HG03159 (cell line): Measurements from ENCODE around the gene KIRREL3.

Experiments
- ATAC-seq: cut with Tn5 transposase; IDR thresholded peaks from one replicate; pipeline ENCODE4 v1.9.1; 2021; ENCODE audit warnings: mild to moderate bottlenecking, moderate library complexity; ENCODE audit not compliant: unreplicated experiment

The KIRREL3 gene

DNA sequence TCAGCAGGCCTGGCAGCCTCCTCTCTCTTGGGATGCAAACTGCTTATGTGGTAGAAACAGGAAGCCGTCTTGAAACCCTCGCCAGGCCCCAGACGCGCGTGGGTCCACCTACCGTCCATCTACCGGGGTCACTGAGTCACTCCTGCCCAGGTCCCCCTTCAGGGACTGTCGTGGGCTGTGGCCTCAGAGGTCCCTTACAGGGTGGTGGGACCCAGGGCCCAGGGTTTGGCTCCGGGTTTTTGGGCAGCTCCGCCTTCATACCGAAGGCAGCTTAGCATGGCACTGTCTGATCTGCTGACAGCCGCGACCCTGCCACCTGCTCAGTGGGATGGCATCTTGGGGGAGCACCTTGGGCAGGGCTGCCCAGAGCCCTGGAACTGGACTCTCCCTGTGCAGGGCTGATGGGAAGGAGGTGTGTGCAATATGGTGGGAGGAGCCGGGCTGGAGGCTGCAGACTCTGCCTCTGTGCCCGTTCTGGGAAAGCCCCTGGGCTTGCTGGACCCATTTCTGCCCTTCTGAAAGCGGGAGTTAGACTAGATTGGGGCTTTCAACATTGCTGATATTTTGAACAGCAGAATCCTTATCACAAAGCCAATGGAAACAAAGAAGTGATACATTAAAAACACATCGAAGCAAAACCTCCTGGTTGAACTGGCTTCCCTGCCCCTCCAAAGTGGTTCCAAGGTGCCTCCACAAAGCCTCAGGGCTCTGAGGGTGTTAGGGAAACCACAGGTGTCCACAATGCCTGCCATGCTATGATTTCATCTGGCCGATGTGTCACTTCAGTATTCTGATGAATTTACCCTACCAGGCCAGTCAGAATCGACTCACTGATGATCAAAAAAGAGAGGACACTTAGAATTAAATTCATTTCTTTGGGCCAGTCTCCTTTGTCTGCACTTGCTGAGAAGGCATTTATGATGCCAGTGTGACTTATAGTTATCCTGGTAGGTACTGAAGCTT, 316.5 kb downstream of the KIRREL3 start:
- no peak for ATAC-seq

DNA sequence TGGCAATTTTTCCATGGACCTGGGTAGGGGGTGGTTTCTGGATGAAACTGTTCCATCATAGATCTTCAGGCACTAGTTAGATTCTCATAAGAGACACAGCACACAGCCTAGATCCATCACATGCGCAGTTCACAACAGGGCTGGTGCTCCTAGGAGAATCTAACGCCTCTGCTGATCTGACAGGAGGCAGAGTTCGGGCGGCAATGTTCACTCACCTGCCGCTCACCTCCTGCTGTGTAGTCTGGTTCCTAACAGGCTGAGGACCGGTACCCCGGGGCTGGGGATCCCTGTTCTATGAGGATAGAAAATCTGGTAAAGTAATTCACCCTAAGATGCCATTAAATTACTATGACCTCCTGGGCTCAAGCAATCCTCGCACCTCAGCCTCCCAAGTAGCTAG, 318.0 kb downstream of the KIRREL3 start:
- no peak for ATAC-seq

DNA sequence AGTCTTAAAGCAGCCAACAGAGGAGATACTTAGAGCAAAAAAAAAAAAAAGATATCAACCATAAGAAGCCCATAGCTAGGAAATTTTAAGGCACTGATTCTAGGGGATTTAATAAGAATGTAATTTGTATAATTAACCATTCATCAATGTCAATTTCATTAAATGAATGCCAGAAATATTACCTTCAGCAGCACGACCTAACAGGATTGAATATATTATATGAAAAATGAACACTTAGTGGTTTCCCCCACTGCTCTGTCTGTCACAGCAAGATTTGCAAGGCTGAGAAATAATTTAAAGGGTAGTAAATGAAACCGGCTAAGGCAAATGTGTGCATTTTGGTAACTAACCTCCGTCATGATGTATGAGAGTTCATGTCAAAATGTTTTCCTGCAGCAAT, 319.9 kb downstream of the KIRREL3 start:
- ATAC-seq: no peak

DNA sequence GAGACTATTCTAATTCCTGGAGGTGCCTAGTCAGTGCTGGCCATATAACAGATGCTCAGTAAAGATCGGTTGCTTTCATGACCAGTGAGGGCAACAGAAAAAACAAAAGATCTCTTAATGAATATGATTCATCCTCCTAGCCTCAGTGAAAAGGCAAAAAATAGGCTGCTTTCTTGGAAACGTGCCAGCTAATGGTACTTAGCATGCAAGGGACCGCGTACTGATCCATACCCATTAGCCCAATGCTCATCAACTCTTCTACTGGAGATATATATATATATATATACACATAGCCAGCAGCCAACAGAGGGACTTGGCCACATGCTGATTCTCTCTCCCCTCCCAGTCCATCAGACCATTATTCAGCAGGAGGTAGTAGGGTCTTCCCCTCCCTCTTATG, 320.4 kb downstream of the KIRREL3 start:
- no peak for ATAC-seq

DNA sequence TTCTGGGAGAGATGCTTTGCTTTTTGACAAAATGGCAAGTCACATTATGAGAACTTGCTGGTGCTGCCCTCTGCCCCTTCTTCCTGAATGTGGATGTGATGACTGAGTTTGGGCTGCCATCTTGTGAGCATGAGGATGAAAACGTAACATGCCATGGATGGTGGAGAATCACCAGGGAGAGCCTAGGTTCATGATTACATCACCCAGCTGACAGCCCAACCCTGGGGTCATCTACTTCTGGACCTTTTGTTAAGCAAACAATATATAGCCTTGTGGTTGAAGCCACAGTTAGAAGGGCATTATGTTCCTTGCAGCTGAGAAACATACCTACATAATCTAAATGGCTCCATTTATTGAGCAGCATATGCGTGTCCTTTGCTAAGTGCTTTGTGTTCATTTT, 321.5 kb downstream of the KIRREL3 start:
- no peak for ATAC-seq

DNA sequence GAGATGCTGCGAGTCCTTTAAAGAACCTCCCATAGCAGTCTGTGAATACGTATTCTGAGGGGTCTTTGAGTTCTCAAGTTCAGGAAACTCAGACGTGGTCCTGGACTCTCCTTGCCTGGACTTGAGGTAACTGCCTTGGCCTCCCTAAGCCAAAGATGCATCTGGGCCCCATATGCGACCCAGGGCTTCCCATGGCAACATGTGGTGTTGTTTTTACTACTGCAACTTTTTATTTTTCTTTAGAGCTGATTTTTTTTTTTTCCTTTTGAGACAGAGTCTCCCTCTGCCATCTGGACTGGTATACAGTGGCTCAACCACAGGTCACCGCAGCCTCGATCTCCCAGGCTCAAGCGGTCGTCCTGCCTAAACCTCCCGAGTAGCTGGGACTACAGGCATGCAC, 324.0 kb downstream of the KIRREL3 start:
- ATAC-seq: no peak

DNA sequence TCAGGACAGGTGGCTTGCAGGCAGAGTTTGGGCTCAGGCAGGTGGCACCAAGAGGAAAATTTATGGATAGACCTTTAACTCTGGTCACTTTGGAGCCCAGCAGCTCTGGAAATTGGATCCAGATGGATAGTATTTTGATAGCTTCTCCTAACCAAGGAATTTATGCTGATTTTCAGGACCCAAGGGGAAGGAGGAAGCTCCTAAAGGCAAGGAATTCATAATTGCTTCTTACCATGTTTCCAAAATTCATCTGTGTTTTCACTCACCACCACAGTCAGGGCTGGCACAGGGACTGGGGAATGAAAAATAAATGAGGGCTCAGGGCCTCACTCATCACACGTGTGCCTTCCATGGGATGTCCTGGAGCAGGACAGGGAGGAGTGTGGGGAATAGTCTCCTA, 327.3 kb downstream of the KIRREL3 start:
- ATAC-seq: no peak

DNA sequence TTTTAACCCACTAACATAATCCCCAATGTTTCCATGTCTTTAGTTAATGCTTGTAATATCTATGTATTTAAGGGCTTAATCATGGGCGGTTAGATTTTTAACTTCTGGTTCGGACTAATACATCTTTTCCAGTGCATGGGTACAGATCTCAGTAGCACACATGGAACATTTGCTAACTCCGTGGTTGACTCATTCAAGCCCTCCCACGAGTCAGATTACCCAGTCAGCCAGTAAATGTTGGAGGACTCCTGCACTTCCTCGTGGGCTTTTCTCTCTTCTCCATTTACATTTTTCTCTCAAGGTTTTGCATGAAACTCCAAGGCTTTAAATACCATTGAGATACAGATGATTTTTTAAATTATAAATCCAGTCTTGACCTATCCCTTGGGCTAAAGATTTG, 331.2 kb downstream of the KIRREL3 start:
- ATAC-seq: no peak

DNA sequence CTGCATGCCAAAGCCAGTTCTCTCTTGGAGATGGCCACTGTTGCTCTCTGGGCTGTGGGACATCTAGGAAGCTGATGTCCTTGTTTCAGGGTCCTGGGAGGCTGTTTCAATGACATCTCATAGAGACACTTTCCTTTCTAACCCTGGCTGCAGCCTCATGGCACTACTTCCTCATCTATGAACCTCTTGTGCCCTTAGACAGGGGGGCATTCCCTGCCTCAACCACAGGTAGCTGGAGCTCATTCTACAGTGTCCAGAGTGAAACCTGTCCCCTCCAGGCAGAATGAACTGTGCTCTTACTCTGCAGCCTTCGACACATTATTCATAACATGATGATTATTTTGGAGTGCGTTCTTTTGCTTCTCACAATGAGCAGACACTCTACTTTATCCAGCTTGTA, 335.9 kb downstream of the KIRREL3 start:
- ATAC-seq: no peak

DNA sequence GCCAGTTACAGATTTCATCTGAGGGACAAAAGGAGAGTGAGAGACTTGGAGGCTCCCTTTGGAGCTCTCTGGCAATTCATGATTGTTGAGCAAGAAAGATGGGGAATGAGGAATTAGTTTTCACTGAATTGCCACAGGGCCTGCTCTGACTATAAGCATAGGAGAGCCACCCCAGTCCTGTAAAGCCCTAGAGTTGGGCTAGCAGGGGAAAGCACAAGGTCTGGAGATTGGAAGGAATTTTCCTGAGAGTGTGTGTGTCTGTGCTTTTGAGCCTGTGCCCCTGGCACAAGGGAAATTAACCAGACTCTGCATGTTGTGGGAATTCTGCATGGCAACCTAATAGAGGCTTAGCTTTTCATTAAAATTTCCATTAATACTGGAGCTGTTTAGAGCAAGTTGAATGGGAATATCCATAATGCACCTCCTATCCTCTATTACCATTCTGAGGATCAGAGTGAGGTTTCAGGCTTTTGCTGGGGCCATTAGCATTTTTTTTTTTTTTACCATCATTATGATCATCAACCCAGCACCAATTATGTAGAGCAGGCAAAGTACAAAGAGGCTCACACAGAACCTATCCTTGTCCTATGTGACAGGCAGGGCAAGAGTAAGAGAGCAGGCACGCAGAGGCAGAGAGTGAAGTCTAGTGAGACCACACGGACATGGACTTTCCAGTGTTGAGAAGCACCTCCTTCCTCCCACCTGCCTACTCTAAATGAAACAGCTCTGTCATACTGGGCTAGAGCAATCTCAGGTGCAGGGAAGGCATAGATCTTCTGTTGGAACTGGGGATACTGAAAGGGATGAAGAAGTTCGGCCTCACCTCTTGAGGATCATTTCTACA, 336.6 kb downstream of the KIRREL3 start:
- ATAC-seq: no peak

DNA sequence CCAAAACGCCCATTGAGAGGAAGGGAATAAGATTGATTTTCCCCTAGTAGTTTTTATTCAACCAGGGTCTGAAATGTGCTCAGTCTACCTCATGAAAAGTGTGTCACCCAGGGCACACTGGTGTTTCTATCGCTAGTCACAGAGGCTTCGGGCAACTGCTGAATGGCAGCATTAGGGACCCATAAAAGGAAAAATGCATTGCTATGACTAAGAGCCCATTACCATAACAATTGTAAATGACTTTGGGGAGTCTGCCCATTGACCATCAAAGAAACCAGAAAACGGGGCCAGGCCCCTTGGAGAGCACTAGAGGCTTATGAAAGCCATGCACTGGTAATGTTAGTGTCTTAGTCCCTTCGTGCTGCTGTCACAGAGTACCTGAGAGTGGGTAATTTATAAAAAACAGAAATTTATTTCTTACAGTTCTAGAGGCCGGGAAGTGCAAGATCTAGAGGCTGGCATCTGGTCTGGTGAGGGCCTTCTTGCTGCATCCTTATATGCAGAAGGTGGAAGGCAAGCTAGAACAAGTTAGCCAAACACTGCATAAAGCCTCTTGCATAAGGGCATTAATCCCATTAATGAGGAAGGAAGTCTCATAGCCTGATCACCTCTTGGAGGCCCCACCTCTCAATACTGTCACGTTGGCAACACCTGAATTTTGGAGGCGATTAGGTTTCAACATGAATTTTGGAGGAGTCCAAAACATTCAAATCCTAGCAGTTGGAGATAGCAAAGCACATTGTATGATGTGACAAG, 338.4 kb downstream of the KIRREL3 start:
- no peak for ATAC-seq

DNA sequence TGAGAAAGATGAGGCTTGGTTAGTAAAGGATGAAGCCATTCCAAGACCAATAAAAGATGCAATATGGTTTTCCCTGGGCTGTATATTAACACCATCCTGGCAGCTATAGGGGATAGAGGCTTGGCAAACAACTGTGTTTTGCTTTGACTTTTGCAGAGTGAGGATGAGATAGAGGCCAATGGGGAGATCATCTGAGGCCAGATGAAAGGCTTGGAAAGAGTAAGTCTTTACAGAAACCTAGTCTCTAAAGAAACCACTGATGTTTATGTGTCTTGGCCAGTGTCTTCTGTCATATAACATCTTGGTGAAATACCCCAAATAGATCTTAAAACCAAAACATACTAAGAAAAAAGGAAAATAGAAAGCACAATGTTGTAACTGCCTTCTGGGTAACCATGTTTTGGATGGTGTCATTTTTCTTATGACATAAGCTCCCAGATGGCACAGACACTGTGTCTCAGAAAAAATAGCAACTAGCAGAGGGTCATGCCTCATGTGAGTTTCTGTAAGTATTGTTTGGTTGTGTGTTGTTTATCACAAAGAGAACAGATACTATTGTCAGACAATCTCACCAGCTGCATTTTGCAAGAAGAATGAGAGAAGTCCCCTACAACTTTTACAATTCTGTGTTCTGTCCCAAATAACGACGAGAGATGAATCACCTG, 339.7 kb downstream of the KIRREL3 start:
- ATAC-seq: no peak

DNA sequence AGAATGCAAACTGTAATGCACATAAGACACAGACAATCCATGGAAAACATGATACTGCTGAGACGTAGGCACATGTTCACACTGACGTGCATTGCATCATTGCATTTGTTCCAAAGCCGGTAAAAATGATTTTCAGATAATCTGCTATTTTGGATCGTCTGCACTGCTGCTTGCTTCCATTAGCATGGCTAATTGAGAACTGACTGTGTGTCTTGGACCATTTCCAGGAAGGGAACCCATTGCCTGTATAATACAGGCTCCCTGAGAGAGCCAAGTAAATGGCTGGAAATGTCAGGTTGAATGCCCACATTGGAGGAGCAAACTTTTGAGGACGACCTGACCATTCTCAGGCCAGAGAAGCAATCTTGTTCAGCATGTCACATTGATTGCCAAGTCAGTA, 340.2 kb downstream of the KIRREL3 start:
- ATAC-seq: no peak

DNA sequence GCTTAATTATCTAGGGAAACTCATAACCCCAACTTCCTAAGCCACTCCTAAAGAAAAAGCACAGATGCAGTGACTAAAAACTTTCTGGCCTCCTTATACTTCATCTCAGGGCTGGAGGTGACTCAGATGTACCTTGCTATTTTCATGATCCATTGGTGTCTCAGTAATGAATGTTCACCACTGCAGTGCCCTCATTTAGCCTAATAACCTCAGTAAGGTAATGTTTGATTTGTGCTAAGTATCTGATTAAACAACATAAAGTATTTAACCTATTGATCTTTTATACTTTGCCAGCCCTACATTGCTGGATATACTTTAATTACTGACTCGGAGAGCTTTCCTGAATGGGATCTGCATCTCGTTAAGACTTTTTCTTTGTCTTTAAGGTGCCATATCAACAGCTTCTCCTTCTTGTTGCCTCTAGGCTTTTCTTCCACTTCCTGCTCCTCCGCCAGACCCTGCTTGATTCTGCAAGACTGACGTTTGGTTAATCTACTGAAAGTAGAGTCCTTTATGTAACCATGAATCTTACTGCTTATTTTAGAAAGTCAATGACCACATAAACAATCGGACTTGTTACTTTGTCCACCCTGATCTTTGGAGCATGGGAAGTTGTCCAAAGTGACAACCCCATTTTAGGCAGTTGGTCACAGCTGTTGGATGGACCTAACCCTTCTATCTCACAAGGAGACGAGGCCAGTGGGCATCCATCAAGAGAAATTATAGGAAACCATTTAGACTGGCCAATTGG, 342.1 kb downstream of the KIRREL3 start:
- ATAC-seq: no peak

DNA sequence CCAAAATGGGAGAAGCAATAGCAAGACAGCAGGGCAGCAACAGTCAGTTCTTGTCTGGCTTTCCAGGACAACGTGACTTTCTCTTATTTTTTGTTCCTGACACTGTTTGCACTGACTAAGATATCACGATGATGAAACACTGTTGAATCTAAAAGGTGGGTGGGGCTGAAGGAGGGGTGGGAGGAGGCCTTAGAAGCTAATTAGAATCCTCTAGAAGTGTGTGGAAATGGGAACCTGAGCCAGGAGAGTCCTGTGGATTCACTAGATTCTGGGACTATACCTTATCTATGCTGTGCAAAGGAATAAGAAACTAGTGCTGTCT, 344.8 kb downstream of the KIRREL3 start:
- ATAC-seq: no peak

DNA sequence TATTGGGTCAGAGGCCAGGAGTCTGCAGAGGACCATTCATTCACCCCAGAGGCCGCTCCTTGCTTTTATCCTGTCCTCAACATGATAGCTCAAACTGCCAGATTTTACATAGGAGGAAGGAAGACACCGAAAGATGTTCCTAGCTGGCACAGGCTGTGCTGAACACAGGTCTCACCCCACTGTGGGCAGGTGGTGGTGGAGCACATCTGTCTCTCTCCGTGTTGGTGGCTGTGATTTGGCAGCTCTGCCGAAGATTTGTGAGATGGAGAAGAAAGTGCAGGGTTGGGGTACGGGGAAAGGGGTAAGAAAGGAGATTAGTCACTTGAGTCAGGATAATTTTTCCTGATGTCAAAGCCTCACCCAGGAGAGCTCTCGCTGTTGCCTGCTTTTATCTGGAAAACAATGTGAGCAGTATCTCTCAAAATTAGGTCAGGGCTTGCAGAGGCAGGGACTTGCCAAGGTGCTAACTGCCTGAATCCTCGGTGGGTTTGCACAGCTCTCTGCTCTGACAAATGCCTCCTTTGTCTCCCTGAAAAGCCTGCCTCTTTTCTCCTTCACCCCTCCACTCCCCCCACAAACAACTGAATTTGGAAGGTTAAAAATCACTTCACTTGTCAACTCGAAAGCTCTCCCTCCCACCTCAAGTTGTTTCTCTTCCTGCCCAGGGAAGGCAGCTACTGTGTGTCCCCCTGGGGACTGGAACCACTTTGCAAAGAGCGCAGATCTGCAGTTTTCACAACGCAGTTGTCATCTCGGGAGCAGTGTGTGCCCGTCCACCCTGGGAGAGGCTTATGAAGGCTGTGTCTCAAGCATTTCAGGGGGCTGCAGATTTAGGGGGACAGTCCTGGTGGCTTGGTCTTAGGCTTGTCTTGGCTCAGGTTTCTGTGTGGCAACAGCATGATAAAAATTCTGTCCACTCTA, 345.4 kb downstream of the KIRREL3 start:
- ATAC-seq: no peak

DNA sequence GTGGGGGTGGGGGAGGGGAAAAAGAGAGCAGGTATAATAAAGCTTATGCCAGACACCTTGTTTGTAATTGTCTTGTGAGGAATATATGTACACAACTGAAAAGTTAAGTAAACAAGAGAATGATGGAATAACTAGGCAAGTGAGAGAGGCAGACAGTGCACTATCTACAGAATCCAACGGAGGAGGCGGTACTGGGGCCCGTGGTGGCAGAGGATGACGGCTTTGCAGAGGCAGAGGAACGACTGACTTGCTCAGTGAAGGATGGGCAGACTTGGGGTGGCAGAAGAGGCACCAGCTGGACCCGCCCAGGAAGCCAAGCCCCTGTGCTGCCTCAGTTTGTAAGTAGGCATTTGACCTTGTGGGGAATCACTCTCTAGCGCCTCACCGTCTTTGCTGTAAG, 347.5 kb downstream of the KIRREL3 start:
- ATAC-seq: no peak

DNA sequence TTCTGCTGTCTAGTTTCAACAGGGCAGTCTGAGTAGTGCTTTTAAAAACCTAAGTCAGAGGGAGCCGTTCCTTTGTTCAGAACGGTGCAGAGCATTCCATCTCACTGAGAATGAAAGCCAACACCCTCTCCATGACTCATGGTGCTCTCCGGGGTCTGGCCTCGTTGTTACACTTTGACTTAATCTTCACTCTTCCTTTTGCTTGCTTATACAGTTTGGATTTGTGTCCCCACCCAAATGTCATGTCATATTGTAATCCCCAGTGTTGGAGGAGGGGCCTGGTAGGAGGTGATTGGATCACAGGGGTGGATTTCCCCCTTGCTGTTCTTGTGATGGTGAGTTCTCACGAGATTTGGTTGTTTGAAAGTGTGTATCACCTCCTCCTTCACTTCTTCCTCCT, 352.8 kb downstream of the KIRREL3 start:
- ATAC-seq: no peak
